ENCODE data around the gene LARP6.

- TF ChIP-seq CTCF (IDR thresholded peaks at IDR 0.05 in 4 of 5, conservative IDR thresholded peaks at IDR 0.05 in 1 of 5) (no peak), POLR2A (IDR thresholded peaks at IDR 0.05) (no peak)
Measured at GRCh38 chr15:70832176-70832575, 21.8 kb downstream of the LARP6 start.

Data from gastrocnemius medialis (tissue), 4 donors.